ENCODE measurements around the gene ZNF410.

DNA sequence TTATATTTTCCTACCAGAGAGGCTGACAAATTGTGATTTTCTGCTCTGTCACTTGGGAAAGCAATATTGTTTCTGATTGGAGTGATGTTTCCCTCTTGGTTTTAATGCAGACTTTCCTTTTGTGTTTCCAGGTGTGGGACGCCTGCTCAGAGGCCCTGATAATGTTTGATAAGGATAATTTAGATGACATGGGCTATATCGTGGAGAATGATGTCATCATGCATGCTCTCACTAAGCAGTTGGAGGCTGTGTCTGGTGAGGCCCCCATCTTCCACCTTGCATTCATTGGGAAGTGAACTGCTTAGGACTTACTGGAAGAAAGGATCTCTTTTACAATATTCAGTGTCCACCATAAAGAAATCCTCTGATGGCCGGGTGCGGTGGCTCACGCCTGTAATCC is 69.0 kb downstream of the ZNF410 start:
- TF ChIP-seq, protein P1, sequence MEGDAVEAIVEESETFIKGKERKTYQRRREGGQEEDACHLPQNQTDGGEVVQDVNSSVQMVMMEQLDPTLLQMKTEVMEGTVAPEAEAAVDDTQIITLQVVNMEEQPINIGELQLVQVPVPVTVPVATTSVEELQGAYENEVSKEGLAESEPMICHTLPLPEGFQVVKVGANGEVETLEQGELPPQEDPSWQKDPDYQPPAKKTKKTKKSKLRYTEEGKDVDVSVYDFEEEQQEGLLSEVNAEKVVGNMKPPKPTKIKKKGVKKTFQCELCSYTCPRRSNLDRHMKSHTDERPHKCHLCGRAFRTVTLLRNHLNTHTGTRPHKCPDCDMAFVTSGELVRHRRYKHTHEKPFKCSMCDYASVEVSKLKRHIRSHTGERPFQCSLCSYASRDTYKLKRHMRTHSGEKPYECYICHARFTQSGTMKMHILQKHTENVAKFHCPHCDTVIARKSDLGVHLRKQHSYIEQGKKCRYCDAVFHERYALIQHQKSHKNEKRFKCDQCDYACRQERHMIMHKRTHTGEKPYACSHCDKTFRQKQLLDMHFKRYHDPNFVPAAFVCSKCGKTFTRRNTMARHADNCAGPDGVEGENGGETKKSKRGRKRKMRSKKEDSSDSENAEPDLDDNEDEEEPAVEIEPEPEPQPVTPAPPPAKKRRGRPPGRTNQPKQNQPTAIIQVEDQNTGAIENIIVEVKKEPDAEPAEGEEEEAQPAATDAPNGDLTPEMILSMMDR (optimal IDR thresholded peaks at IDR 0.05 in 1 of 3, IDR thresholded peaks at IDR 0.05 in 1 of 3, conservative IDR thresholded peaks at IDR 0.05 in 1 of 3; ENCODE audit: extremely low read depth in 1 of 3, insufficient read depth in 2 of 3, low read length in 3 of 3), result no peak
- TF ChIP-seq EZH2 (IDR thresholded peaks at IDR 0.05; ENCODE audit: low read length), result no peak

Measured in keratinocyte (primary cell).